ENCODE data around the gene SEBOX.

Gene SEBOX

GRCh38 chr17:28317099-28317965 is 47.7 kb downstream of the SEBOX start:
- no peak for DNase-seq

GRCh38 chr17:28315846-28316705 is 48.9 kb downstream of the SEBOX start:
- DNase-seq: no peak

- DNase-seq: no peak
Measured at GRCh38 chr17:28313841-28314240, 51.2 kb downstream of the SEBOX start.

Data from OCI-M1 (cell line).